Left ventricle myocardium inferior (tissue), 1 donor: ENCODE data around the gene ETFRF1. TPM values are rescaled to one million over a fixed set of nuclear protein-coding genes. Genes with fewer than 3 reads are reported as not detected.

Source experiments
- DNase-seq: peaks from one replicate; pipeline ENCODE4 v3.0.0-alpha.2; 2020
- H3K27ac ChIP-seq: fragments of 200-600 bp; replicated peaks from 2 replicates; pipeline ENCODE4 v1.8.0; 2021
- H3K27me3 ChIP-seq: fragments of 200-600 bp; 2 replicates; pipeline ENCODE4 v1.8.0; 2021; ENCODE audit warnings: low read depth
- H3K36me3 ChIP-seq: fragments of 200-600 bp; 2 replicates; pipeline ENCODE4 v1.8.0; 2021
- H3K4me1 ChIP-seq: fragments of 200-600 bp; 2 replicates; pipeline ENCODE4 v1.8.0; 2021
- H3K4me3 ChIP-seq: fragments of 200-600 bp; 2 replicates; pipeline ENCODE4 v1.8.0; 2021; ENCODE audit warnings: mild to moderate bottlenecking, moderate library complexity
- H3K9me3 ChIP-seq: fragments of 200-600 bp; replicated peaks from 2 replicates; pipeline ENCODE4 v1.8.0; 2021
- intact Hi-C: fragments of 100-400 bp; cut with micrococcal nuclease; formaldehyde crosslinking; loops from one replicate; pipeline ENCODE4 v1.11.0; 2022
- total RNA-seq: library from RNA; stranded (reverse); fragmentation: NEBNext Ultra II Directional; extraction: Animal tissue kit (Norgen Biotek cat#: 25700); gene quantifications from one replicate; pipeline ENCODE4 v1.2.1, GENCODE V29; 2021
- TF ChIP-seq, protein P1 (sequence below): fragments of 200-600 bp; IDR thresholded peaks from 2 replicates; pipeline ENCODE4 v1.8.0; 2021; ENCODE audit warnings: antibody characterized with exemption, mild to moderate bottlenecking, borderline replicate concordance
- donor health status: DM: no; HTN: yes; CAD: no; lungs with severe emphysema.

Gene ETFRF1
- total RNA-seq, 1 donor from 2014 or later = 71.5 TPM

DNA sequence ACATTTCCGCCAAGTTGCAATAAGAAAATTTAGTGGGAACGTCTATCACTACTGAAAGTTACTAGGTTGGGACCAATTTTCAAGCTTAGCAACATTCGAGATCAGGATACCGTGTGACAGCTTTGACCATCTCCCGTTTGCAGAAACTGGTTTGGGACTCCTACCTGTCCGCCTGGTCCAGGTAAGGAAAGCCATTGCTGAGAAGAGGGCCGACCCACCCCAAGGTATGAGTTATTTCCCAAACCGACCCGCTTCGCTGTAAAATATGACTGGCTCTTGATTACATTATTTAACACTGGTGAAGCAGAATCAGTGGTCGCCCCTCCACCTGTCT, 348 bp upstream of the ETFRF1 start:
- TF ChIP-seq, protein P1, sequence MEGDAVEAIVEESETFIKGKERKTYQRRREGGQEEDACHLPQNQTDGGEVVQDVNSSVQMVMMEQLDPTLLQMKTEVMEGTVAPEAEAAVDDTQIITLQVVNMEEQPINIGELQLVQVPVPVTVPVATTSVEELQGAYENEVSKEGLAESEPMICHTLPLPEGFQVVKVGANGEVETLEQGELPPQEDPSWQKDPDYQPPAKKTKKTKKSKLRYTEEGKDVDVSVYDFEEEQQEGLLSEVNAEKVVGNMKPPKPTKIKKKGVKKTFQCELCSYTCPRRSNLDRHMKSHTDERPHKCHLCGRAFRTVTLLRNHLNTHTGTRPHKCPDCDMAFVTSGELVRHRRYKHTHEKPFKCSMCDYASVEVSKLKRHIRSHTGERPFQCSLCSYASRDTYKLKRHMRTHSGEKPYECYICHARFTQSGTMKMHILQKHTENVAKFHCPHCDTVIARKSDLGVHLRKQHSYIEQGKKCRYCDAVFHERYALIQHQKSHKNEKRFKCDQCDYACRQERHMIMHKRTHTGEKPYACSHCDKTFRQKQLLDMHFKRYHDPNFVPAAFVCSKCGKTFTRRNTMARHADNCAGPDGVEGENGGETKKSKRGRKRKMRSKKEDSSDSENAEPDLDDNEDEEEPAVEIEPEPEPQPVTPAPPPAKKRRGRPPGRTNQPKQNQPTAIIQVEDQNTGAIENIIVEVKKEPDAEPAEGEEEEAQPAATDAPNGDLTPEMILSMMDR = no peak
- Histone ChIP-seq H3K27me3 (no peaks in the 10 kb centered on the region), H3K27ac (peak overlapping the region; percentile 96), H3K4me3 (peak overlapping the region; percentile 82), H3K36me3 (no peaks in the 10 kb centered on the region), H3K4me1 (peaks cover 42% of the 10 kb centered on the region), H3K9me3 (no peaks in the 10 kb centered on the region)
- intact Hi-C loops = no loop called here
- DNase-seq = no peak

DNA sequence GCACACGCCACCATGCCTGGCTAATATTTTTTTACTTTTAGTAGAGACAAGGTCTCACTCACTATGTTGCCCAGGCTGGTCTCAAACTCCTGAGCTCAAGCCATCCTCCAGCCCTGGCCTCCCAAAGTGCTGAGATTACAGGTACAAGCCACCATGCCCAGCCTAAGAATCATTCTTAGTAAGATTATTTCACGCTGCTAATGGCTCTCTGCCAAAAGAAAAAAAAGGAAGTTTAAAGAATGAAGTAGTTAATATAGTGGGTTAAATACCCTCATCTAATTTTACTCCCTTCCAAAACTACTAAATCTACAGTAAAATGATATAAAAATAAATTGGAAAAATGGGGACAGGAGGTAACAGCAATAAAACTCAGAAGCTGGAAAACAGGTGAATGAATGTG, 2.6 kb downstream of the ETFRF1 start:
- H3K4me3 ChIP-seq = no peak overlapping the region
- no peaks in the 10 kb centered on the region for H3K36me3 ChIP-seq
- DNase-seq = no peak
- H3K27ac ChIP-seq = no peak overlapping the region
- intact Hi-C loops = no loop called here
- H3K4me1 ChIP-seq = peaks cover 55% of the 10 kb centered on the region
- H3K27me3 ChIP-seq = no peaks in the 10 kb centered on the region
- no peaks in the 10 kb centered on the region for H3K9me3 ChIP-seq
- TF ChIP-seq, protein P1 = no peak

DNA sequence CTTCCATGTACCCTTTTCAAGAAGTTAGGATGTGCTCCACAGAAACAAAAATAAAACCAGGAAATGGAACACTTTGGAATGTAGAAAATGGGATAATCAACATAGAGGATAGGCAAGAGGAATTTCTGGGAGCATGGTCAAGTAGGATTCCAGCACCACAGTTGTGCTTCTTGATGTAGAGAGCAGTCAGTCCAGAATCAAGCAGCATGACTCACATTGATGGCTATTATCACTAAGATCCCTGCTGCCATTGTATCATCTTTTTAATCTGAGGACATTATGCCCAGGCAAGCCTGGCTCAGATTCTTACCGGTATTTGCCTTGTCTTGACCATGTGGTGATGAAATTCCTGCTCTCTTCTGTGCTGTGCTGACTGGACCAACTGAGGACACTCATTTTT, 5.7 kb downstream of the ETFRF1 start:
- peaks cover 20% of the 10 kb centered on the region for H3K36me3 ChIP-seq
- H3K9me3 ChIP-seq = no peaks in the 10 kb centered on the region
- no peak overlapping the region for H3K4me3 ChIP-seq
- H3K27me3 ChIP-seq = no peaks in the 10 kb centered on the region
- TF ChIP-seq, protein P1 = no peak
- no peak overlapping the region for H3K27ac ChIP-seq
- peaks cover 44% of the 10 kb centered on the region for H3K4me1 ChIP-seq
- intact Hi-C loops = no loop called here
- DNase-seq = no peak

DNA sequence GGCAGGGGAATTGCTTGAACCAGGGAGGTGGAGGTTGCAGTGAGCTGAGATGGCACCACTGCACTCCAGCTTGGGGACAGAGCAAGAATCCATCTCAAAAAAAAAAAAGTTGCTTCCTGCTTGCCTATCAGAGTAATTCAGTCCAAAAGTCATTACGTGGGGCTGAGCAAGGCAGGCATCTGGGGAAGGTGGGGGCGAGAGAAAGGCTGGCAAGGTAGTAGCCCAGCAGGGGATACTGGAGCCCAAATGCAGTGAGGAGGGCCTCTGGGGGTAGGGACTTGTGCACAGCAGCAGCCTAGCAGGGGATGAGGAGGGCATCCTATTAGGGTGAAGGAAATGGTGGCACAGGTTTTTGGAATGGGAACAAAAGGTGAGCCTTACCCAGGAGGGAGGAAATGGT, 7.1 kb downstream of the ETFRF1 start:
- Histone ChIP-seq H3K27me3 (no peaks in the 10 kb centered on the region), H3K27ac (no peak overlapping the region), H3K9me3 (no peaks in the 10 kb centered on the region), H3K4me1 (peaks cover 33% of the 10 kb centered on the region), H3K4me3 (no peak overlapping the region), H3K36me3 (peaks cover 34% of the 10 kb centered on the region)
- DNase-seq = no peak
- intact Hi-C loops = no loop called here
- TF ChIP-seq, protein P1 = no peak

DNA sequence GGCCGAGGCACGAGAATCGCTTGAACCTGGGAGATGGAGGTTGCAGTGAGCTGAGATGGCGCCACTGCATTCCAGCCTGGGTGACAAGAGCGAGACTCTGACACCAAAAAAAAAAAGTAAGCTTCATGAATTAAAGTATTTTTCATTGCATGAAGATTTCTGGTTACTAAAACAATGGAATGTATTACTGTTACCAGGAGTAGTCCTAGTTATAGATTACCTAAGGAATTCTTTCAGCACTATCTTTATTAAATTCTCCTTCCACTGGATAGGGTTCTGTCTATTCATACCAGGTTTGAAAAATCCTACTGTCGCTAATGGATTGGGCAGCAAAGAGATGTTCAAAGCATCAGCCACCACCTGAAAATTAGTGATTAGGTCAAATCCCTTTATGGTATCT, 12.4 kb downstream of the ETFRF1 start:
- TF ChIP-seq, protein P1 = no peak
- Histone ChIP-seq H3K27ac (no peak overlapping the region), H3K4me3 (no peak overlapping the region), H3K27me3 (no peaks in the 10 kb centered on the region), H3K36me3 (peaks cover 66% of the 10 kb centered on the region), H3K9me3 (no peaks in the 10 kb centered on the region), H3K4me1 (peaks cover 4% of the 10 kb centered on the region)
- intact Hi-C loops = no loop called here
- no peak for DNase-seq

DNA sequence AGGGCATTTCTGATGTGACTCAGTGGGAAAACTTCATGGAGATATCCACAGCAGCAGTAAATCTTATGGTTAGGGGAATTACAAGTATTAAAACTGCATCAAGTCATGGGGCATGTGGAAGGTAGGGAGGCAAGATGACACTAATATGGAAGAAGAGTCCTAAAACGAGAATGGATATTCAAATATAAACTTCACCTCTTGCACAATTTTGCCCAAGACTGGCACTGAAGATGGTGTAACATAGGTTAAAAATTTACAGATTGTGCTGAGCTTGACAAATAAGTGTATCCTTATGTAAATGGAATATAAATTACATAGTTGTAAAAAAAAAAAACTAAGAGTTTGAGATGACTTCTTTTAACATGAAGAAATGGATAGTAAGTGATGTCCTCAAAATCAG, 12.8 kb downstream of the ETFRF1 start:
- intact Hi-C loops = no loop called here
- H3K36me3 ChIP-seq = peaks cover 70% of the 10 kb centered on the region
- H3K27me3 ChIP-seq = no peaks in the 10 kb centered on the region
- no peaks in the 10 kb centered on the region for H3K9me3 ChIP-seq
- DNase-seq = no peak
- peaks cover 4% of the 10 kb centered on the region for H3K4me1 ChIP-seq
- no peak overlapping the region for H3K27ac ChIP-seq
- TF ChIP-seq, protein P1 = no peak
- no peak overlapping the region for H3K4me3 ChIP-seq
